OCI-M2 (cell line): ENCODE data around the gene PGAM2.

ENCODE experiments used
- DNase-seq: peaks from one replicate; lab custom pipeline; 2025; ENCODE audit not compliant: unreplicated experiment; lab: John Stamatoyannopoulos, UW

The PGAM2 gene

GRCh38 chr7:44065431-44066110 is at the start of gene PGAM2:
Gene PGAM2 (minus strand): TSS chr7:44065567. CDS start chr7:44065529, 38 bp downstream.
- no peak for DNase-seq

GRCh38 chr7:44114586-44115310 is 49.4 kb upstream of the PGAM2 start:
- DNase-seq = no peak

GRCh38 chr7:44113764-44114354 is 48.5 kb upstream of the PGAM2 start:
- no peak for DNase-seq

GRCh38 chr7:44112997-44113763 is 47.8 kb upstream of the PGAM2 start:
- DNase-seq = no peak

GRCh38 chr7:44112231-44112996 is 47.0 kb upstream of the PGAM2 start:
- no peak for DNase-seq

- no peak for DNase-seq
Observed at GRCh38 chr7:44111761-44112160, 46.4 kb upstream of the PGAM2 start.

- DNase-seq = no peak
Observed at GRCh38 chr7:44110719-44111635, 45.6 kb upstream of the PGAM2 start.

- DNase-seq = no peak
Observed at GRCh38 chr7:44109991-44110390, 44.6 kb upstream of the PGAM2 start.

GRCh38 chr7:44108768-44109750 is 43.7 kb upstream of the PGAM2 start:
- no peak for DNase-seq

- DNase-seq = no peak
Observed at GRCh38 chr7:44107961-44108767, 42.8 kb upstream of the PGAM2 start.

GRCh38 chr7:44107116-44107960 is 42.0 kb upstream of the PGAM2 start:
- no peak for DNase-seq

- DNase-seq = no peak
Observed at GRCh38 chr7:44106311-44107065, 41.1 kb upstream of the PGAM2 start.

- no peak for DNase-seq
Observed at GRCh38 chr7:44105832-44106231, 40.5 kb upstream of the PGAM2 start.

GRCh38 chr7:44104860-44105771 is 39.7 kb upstream of the PGAM2 start:
- no peak for DNase-seq
